ENCODE results near the gene GRID1.
A peak's percentile ranks its signal among the peaks of the same experiment; 100 is the strongest.
"Not testable (repeated sequence)": the region's sequence is repeated elsewhere in the genome, so short reads cannot be mapped to it uniquely, and the experiment has no call there.

Gene GRID1

GRCh38 chr10:86045896-86046295 is 320.7 kb downstream of the GRID1 start:
- DNase-seq, result no peak

DNA sequence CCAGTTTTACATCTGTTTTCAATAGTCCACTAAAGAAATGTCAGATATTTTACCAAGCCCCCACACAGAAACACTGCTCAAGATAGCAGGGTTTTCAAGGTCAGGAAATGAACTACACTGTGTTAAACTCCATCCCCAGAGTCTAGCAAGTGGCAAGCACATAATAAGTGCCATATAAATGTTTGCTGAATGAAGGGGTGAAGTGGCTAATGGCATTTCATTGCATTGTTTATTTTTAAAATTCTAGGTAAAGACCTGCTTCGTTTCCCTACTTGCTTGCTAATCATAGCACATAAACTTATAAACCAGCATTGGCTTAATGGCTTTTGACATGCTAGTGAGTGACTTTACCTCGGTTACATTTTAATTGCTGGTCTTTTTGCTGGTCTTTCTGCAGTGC is 322.6 kb downstream of the GRID1 start:
- no peak for DNase-seq

- DNase-seq, result no peak
Measured at GRCh38 chr10:86043236-86043635, 323.4 kb downstream of the GRID1 start.

DNA sequence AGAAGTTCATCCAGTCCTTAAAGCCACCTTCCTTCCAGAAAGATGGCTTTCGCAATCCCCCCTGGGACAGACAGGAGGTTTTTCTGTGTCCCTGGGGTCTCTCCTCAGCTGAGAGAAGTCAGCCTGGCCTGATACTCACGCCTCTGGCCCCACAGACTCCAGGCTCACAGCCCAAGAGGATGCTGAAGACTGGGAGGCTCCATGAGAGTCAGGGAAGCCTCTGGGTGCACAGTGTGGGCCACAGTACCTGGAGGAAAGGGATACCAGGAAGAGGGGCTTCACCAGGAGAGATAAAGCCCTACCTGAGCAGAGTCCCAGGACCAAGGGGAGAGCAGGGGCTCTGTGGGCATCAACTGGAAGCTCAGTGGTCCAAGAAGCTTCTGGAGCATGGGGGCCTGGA is 324.4 kb downstream of the GRID1 start:
- no peak for DNase-seq

DNA sequence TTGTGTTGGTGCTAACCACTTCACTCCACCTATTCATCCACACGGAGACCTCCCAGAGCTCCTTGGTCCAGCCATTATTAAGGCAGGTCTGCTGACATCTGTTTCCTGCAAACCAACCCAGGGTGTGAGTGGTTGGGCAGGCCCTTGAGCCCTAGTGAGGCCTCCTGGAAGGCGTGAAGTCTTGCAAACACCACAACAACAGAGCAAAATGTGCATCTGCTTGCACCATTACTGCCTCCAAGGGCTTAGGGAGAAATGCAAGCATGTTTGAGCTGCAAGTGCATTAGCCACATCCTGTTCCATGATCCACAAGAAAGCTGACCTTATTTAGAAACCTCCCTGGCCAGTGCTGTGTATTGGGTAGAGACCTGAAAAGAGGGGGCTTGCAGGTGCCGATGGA is 325.5 kb downstream of the GRID1 start:
- no peak for DNase-seq

- no peak for DNase-seq
Measured at GRCh38 chr10:86038371-86038770, 328.2 kb downstream of the GRID1 start.

DNA sequence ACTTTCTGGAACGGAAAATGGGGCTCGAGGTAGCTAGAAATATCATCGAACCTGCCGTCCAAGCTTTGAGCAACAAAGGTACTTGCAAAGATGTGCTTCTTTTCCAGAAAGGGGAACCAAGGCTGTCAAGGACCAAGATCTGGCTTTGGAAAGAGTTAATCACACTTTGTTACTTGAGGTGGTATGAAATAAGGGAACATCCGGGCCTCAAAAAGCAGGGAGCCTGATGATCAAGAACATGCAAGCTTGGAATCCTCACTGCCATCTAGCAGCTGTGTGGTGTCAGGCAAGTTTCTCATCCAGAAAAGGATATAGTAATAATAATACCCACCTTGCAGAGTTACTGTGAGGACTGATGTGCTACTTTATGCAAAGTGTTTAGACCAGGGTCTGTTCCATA is 329.5 kb downstream of the GRID1 start:
- DNase-seq, result no peak

GRCh38 chr10:86036544-86036831 is 330.1 kb downstream of the GRID1 start:
- no peak for DNase-seq

DNA sequence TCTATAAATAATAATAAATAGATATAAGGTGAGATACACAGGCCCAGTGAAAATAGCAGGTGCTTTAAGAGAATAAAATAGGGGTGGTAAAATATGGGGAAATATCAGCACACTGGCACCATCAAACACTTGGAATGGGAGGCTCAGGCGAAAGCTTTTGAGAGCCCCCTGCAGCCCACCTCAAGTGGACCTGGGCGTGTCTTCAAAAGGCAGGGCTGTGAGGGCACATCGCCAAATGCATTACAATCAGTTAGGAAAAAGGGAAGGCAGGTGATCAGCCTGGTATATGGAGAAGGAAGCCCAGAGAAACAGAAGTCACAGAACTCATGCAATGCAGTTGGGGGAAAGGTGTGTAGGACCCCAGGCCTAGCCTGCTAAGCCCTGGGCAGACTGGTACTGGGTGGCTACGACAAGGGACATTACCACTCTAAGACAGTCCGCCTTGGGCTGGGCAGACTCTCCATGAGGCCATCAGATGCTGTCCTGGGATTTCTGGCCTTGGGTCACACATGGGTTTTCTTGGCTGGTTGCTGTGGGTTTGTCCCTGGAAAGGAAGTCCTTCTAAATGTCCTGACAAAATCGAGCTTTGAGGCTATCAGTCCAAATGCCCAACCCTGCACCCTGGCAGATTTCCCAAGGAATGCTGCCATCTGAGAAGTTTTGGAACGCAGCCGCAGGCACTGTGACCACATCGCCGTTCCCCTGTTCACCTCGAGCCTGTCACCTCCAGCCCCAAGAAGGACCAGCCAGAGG is 330.6 kb downstream of the GRID1 start:
- DNase-seq, result no peak

DNA sequence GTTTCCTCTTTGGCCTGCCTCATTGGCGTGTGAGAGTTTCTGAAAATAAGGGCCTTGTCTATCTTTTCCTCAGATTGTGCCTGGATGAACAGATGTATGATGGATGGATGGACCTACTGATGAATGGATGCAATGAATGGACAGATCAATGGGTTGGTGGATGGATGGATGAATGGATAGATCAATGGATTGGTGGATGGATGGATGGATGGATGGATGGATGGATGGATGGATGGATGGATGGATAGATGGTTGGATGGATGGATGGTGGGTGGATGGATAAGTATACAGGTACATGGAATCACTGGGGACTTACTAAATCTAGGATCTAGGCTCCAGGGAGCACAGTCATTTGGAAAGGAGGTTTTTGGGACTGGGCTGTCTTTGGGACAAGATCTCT is 331.9 kb downstream of the GRID1 start:
- DNase-seq, result no peak

- no peak for DNase-seq
Measured at GRCh38 chr10:86033581-86033980, 333.0 kb downstream of the GRID1 start.

- DNase-seq, result not testable (repeated sequence)
Measured at GRCh38 chr10:86032087-86032486, 334.5 kb downstream of the GRID1 start.

GRCh38 chr10:86030312-86030711 is 336.3 kb downstream of the GRID1 start:
- no peak for DNase-seq

DNA sequence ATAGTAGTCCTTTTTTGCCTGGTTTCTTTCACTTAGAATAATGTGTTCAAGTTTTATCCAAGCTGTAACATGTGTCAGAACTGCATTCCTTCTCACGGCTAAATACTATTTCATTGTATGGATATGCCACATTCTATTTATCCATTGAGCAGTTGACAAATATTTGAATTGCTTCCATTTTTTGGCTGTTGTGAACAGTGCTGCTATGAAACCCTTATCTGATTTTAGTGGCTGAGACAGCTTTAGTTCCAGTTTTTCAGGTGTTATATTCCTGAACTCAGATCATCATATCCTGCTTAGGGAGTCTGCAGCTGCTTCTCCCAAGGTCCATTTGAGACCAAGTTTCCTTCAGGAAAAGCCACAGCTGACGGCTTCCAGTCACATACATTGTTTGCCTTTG is 339.2 kb downstream of the GRID1 start:
- DNase-seq, result no peak

DNA sequence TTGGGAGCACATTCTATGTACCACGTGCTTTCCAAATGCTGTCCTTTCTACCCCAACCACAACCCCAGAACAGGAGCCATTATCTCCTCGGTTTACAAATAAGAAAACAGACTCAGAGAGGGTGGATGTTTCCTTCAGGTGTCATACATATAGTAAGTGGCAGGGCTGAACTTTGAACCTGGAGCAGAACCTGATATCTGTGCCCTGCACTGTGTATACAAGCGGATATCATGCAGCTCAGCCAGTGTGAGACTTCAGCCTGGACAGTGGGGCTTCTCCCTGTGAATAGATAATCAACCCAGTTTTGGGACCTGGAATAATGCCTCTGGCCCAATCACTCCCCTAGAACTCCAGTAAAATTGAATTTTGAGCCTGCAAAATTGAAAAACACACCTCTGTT is 341.1 kb downstream of the GRID1 start:
- no peak for DNase-seq

DNA sequence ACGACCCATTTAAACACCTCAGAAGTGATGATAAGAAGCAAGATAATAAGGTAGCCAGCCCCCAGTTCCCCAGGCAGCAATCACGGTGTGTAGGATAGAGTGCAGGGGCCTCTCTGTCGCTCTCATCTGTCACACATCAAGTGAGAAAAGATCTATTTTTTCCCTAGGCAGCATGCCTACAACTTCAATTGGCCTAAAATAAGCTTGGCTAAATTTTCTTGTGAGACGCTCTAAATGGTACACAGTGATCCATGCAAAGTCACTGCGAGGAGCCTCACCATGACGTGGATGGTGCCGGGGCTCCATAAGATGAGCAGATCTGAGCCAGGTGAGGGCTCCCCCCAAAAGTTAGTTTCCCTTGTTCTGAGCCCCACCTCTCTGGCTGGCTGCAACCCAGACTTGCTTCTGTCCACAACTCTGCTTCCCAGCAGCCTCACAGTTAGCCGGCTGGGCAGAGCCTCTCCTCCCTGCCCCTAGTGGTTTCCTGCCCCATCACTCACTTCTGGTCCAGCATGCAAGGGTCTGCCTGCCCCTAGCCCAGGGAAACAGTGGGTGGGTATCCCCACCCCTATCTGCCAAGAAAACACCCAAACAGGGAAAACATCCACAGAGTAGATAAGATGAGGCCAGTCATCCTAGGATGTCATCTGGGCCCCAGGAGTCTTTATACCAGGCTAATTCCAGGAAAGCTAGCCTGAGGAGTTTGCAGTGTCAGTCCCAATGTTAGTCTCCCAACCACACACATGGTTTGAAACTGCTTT is 342.1 kb downstream of the GRID1 start:
- DNase-seq, result no peak

DNA sequence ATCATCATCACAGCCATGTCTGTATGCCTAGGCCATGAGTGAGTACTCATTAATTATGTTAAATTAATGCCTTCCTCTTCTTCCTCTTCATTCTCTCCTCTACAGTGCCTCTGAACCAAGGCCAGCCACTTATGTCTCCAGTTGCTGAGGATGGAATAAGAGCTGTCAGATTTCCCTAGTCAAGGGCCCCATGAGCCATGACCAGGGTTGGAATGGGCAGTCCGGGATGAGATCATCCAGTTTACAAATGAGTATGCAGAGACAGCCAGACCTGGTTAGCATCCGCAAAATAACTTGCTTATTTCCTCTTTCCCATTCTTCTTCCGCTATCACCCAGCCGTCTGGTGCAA is 342.7 kb downstream of the GRID1 start:
- no peak for DNase-seq

GRCh38 chr10:86023336-86023735 is 343.3 kb downstream of the GRID1 start:
- no peak for DNase-seq

DNA sequence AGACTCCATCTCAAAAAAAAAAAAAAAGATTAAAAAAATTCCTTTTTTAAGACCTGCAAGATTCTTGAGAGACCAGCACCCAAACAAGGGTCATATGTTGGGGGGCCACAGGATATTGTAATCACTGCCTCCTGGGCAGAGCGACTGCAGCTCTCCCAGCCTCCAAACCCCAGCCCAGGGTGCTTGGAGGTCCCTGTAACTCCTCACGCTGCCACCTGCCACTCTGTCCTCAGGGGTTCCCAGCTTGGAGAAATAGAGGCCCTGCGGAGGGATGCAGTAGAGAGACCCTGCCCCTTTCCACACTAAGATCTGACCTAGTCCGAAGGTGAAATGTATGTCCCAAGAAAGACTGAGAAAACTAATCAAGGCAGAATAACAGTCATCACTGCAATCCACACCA is 343.7 kb downstream of the GRID1 start:
- no peak for DNase-seq

GRCh38 chr10:86020134-86020533 is 346.5 kb downstream of the GRID1 start:
- DNase-seq, result no peak

DNA sequence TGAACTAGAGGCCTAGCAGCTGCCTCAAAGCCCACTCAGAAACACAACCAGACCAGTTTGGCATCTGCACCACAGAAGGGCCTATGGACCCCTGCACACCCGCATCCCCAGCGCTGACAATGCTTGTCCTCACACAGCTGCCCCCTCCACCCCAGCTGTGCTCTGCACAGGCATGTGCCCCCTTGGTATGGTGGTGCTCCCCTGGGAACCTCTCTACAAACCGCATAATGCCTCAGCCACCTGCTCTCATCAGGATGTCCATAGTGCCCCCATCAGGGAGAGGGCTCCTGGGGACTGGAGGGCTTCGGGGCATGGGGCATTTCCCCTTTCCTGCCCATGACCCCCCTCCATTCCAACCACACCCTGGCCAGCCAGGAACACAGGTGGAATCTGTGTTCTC is 347.5 kb downstream of the GRID1 start:
- DNase-seq, result no peak

DNA sequence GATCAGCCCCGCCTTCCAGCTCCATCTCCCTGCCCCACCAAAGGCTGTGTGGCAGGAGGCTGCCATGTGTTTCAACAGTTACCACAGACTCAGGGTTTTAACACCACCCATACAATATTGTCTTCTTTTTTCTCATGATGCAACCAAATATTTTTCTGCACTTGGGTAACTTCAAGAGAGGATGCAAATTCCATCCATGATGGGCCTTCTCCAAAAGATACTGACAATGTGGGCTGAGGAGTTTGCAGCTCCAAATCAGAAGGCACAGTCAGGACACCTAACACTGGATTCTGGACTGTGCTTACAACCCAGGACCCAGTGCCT is 347.9 kb downstream of the GRID1 start:
- no peak for DNase-seq

GRCh38 chr10:86017841-86018734 is 348.5 kb downstream of the GRID1 start:
- DNase-seq, result peak; percentile 54

DNA sequence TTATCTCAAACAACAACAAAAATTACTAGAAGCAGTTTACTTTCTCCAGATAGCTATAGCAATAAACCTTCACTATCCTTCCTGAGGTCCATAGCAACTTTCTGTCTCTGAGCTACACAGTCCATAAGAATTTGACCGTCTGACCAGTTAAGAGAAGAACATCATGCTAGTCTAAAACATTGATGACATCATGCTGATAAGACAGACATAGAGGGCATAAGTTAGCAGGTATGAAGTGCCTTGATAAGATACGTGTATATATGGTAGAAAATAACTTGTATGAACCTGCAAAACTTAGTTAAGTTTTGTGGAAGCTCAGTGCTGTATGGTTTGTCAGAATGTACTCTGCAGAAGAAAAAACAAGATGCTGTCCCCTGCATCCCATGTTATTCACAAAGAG is 353.0 kb downstream of the GRID1 start:
- DNase-seq, result no peak

Data from NCI-H524 treated with DMSO at 0.1 percent for 48 hours (cell line).